GM12878 (cell line): ENCODE measurements around the gene SPINT1. TPM values are rescaled to one million over a fixed set of nuclear protein-coding genes. Genes with fewer than 3 reads are reported as not detected.

ENCODE experiments used
- ATAC-seq: fragments of 200-7000 bp; cut with Tn5 transposase; 3 replicates; pipeline ENCODE4 v1.9.1; 2020; ENCODE audit warnings: mild to moderate bottlenecking, moderate library complexity
- BruUV-seq: library from RNA; stranded (reverse); fragments of 400-500 nt; replicated peaks from 2 replicates; lab custom pipeline; 2021; lab: Mats Ljungman, UMichigan
- CTCF ChIA-PET: fragments of 300-600 bp; sonication (Branson Sonifier 250); formaldehyde crosslinking; extraction: SDS; loops from one replicate; lab custom pipeline; 2021; ENCODE audit warnings: inconsistent platforms; lab: Yijun Ruan, JAX
- POLR2A ChIA-PET: fragments of 350-600 bp; formaldehyde crosslinking; extraction: SDS; loops from one replicate; lab custom pipeline; 2021; ENCODE audit warnings: inconsistent platforms; lab: Charles Lee
- RAD21 ChIA-PET: fragments of 300-600 bp; sonication (Branson Sonifier 250); formaldehyde crosslinking; loops from one replicate; lab custom pipeline; 2023; ENCODE audit warnings: antibody characterized with exemption; ENCODE audit not compliant: unreplicated experiment; lab: Charles Lee
- SMC1A ChIA-PET: fragments of 300-600 bp; sonication (Branson Sonifier 250); formaldehyde crosslinking; loops from one replicate; lab custom pipeline; 2023; ENCODE audit not compliant: unreplicated experiment, uncharacterized antibody; lab: Charles Lee
- DNase-seq: peaks from one replicate; pipeline ENCODE4 v3.0.0-alpha.2; 2011; ENCODE audit warnings: low read depth, low spot score
- FAIRE-seq: peaks from 3 replicates; lab custom pipeline; 2011; peaks lifted over from hg19 to GRCh38; lab: Jason Lieb, UNC
- H2AFZ ChIP-seq: 2 replicates; pipeline ENCODE4 v1.6.0; 2011; ENCODE audit warnings: low read depth, low read length, control low read depth; ENCODE audit not compliant: control insufficient read depth
- H3K27ac ChIP-seq: 2 replicates; pipeline ENCODE4 v1.5.1; 2011; ENCODE audit warnings: control low read depth; ENCODE audit not compliant: control insufficient read depth, insufficient read depth
- H3K27me3 ChIP-seq, 2 experiments: replicated peaks in 1 of 2; 2 replicates each; pipeline versions ENCODE4 v1.6.0 to v1.6.1; 2011; ENCODE audit warnings: low read length in 1 of 2; ENCODE audit not compliant: control insufficient read depth in 2 of 2, insufficient read depth in 2 of 2
- H3K36me3 ChIP-seq, 2 experiments: 2 replicates each; pipeline ENCODE4 v1.5.1; 2011; ENCODE audit warnings: low read length in 1 of 2; ENCODE audit not compliant: control insufficient read depth in 2 of 2, insufficient read depth in 2 of 2
- H3K4me1 ChIP-seq: 2 replicates; pipeline ENCODE4 v1.6.1; 2011; ENCODE audit warnings: mild to moderate bottlenecking, low read length, moderate library complexity, mixed read lengths; ENCODE audit not compliant: control insufficient read depth, insufficient read depth
- H3K4me2 ChIP-seq: 2 replicates; pipeline ENCODE4 v1.6.0; 2011; ENCODE audit warnings: control low read depth; ENCODE audit not compliant: control insufficient read depth, insufficient read depth
- H3K4me3 ChIP-seq: fragments of 200-600 bp; sonication (generic); 2 replicates; pipeline ENCODE4 v1.5.1; 2016
- H3K79me2 ChIP-seq: 2 replicates; pipeline ENCODE4 v1.6.0; 2011; ENCODE audit warnings: low read length; ENCODE audit not compliant: control insufficient read depth, insufficient read depth
- H3K9ac ChIP-seq: 2 replicates; pipeline ENCODE4 v1.8.0; 2011; ENCODE audit warnings: low read length, control low read depth, mixed read lengths; ENCODE audit not compliant: control insufficient read depth, insufficient read depth
- H3K9me3 ChIP-seq: replicated peaks from 3 replicates; pipeline ENCODE4 v1.5.1; 2011; ENCODE audit warnings: mild to moderate bottlenecking, low read length; ENCODE audit not compliant: control insufficient read depth, insufficient read depth
- H4K20me1 ChIP-seq: 2 replicates; pipeline ENCODE4 v1.6.0; 2011; ENCODE audit not compliant: control insufficient read depth, insufficient read depth
- BHLHE40 ChIP-seq, 2 experiments: fragments of 450-650 bp in 1 of 2; IDR thresholded peaks; 2 replicates each; pipeline ENCODE4 v1.6.1; 2011 to 2017; ENCODE audit warnings: low read depth in 2 of 2, borderline replicate concordance in 1 of 2, improper control_type of control experiment in 1 of 2, low read length in 1 of 2, mild to moderate bottlenecking in 1 of 2
- EGR1 ChIP-seq, 2 experiments: IDR thresholded peaks; 1 replicate in 1 of 2; 2 replicates in 1 of 2; pipeline ENCODE4 v1.6.1; 2011 to 2012; ENCODE audit warnings: low read depth in 2 of 2, low read length in 2 of 2, borderline replicate concordance in 1 of 2, mild to moderate bottlenecking in 1 of 2, moderate library complexity in 1 of 2
- HCFC1 ChIP-seq: fragments of 150-350 bp; IDR thresholded peaks from 2 replicates; pipeline ENCODE4 v1.6.1; 2014; ENCODE audit warnings: low read length
- IKZF2 ChIP-seq, 2 experiments: fragments of 450-650 bp; IDR thresholded peaks; 2 replicates each; pipeline ENCODE4 v1.6.1; 2017; ENCODE audit warnings: mild to moderate bottlenecking in 2 of 2, moderate library complexity in 2 of 2
- LARP7 ChIP-seq: fragments of 450-650 bp; IDR thresholded peaks from 2 replicates; pipeline ENCODE4 v1.6.1; 2017; ENCODE audit warnings: mild to moderate bottlenecking
- MXI1 ChIP-seq: fragments of 150-350 bp; IDR thresholded peaks from 2 replicates; pipeline ENCODE4 v1.6.1; 2011; ENCODE audit warnings: low read depth, mild to moderate bottlenecking, inconsistent platforms, low read length, improper control_type of control experiment
- POLR2AphosphoS5 ChIP-seq: IDR thresholded peaks from 2 replicates; pipeline ENCODE4 v1.6.1; 2011; ENCODE audit warnings: mild to moderate bottlenecking, low read length, inconsistent platforms
- STAT1 ChIP-seq: fragments of 450-650 bp; conservative IDR thresholded peaks from 2 replicates; pipeline ENCODE4 v1.6.1; 2014; ENCODE audit warnings: antibody characterized with exemption, mild to moderate bottlenecking
- TCF3 ChIP-seq: IDR thresholded peaks from 2 replicates; pipeline ENCODE4 v1.6.1; 2012; ENCODE audit warnings: low read depth, mild to moderate bottlenecking, low read length, borderline replicate concordance; ENCODE audit not compliant: insufficient read depth
- ZNF24 ChIP-seq: fragments of 450-650 bp; IDR thresholded peaks from 2 replicates; pipeline ENCODE4 v1.6.1; 2017; ENCODE audit warnings: antibody characterized with exemption, mild to moderate bottlenecking
- WGBS: methylation state at CpG from one replicate; pipeline ENCODE4 v1.1.6; 2016; ENCODE audit warnings: low lambda C conversion rate; ENCODE audit not compliant: insufficient replicate concordance, insufficient coverage; ENCODE audit errors: missing lambda C conversion rate; 5-methylcytosine and 5-hydroxymethylcytosine counted together
- in situ Hi-C: fragments of 300-500 bp; cut with MboI; formaldehyde crosslinking; loops from 9 replicates; pipeline ENCODE4 v1.14.3; 2018; ENCODE audit warnings: mixed read lengths
- intact Hi-C: fragments of 100-400 bp; cut with micrococcal nuclease; formaldehyde crosslinking; loops from one replicate; pipeline ENCODE4 v1.14.2; 2022; ENCODE audit not compliant: unreplicated experiment
- polyA plus RNA-seq, 11 experiments: library from polyadenylated mRNA; depleted of rRNA in 4 of 11; unstranded in 6 of 11; stranded (reverse) in 5 of 11; fragments of >200 nt; fragmentation: Nextera tagmentation in 4 of 11; fragmentation: Illumina TruSeq in 1 of 11; extraction: Ambion mirVana in 4 of 11; extraction: Trizol in 1 of 11; gene quantifications; 1 replicate in 1 of 11; 2 replicates in 10 of 11; pipeline versions ENCODE4 v1.2.1 to v1.2.3, GENCODE V29; 2011 to 2016; ENCODE audit warnings: inconsistent platforms in 2 of 11, missing spikeins in 2 of 11, low read depth in 1 of 11
- total RNA-seq, 4 experiments: library from RNA; depleted of rRNA in 3 of 4; stranded (reverse); fragments of >200 nt in 3 of 4; fragmentation: Illumina TruSeq in 1 of 4; extraction: Trizol in 1 of 4; gene quantifications; 2 replicates each; pipeline versions ENCODE4 v1.2.1 to v1.2.3, GENCODE V29; 2013 to 2021
- TF ChIP-seq, protein P1 (sequence below): fragments of 450-650 bp; IDR thresholded peaks from 2 replicates; pipeline ENCODE4 v1.6.1; 2018; ENCODE audit warnings: mild to moderate bottlenecking, low read depth, moderate library complexity; ENCODE audit not compliant: partially characterized antibody
- TF ChIP-seq, protein P2 (sequence below): IDR thresholded peaks from 2 replicates; pipeline ENCODE4 v1.6.1; 2012; ENCODE audit warnings: low read depth, low read length, improper control_type of control experiment
- TF ChIP-seq, protein P3 (sequence below): fragments of 450-650 bp; IDR thresholded peaks from 2 replicates; pipeline ENCODE4 v1.6.1; 2017; ENCODE audit warnings: mild to moderate bottlenecking, moderate library complexity
- TF ChIP-seq, protein P4 (sequence below): IDR thresholded peaks from 2 replicates; pipeline ENCODE4 v1.6.1; 2012; ENCODE audit warnings: low read depth, low read length, improper control_type of control experiment

SPINT1 gene
- total and polyA plus RNA-seq, 10 of the 15 experiments (the other 5 are each of a cell fraction or from before 2014, with no cell fraction given), result 3.5 to 28.6 (median 10.2) TPM

DNA sequence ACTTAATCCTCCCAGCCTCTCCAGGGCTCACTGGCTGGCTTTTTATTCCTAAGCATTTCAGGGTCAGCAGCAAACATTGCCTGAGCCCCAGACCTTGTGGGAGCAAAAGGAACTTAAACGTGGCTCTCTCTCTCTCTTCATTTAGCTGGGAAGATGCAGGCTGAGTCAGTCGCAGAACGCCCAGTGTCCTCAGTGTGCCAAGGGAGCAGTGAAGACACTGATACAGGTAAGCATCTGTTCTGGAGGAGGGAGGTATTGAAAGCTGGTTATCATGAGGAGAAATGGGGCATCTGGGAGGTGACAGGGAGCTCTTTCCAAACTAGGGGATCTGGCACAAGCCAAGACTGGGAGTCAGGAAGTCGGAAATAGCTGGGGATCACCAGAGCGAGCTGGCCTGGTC lies 25.8 kb downstream of the SPINT1 start:
- no TSS peak for BruUV-seq
- POLR2A ChIA-PET, result interaction anchor here (0.6 to 9.5 kb wide), 6 partner anchors 11 to 556 kb away, joined by 3 to 220 read pairs (median 62); partner anchors contain the start of genes SPINT1 and VPS18
- no peak for TF ChIP-seq STAT1
- no peak for TF ChIP-seq EGR1 (IDR thresholded peaks at IDR 0.05; ENCODE audit: borderline replicate concordance in 1 of 2, low read depth in 2 of 2, low read length in 2 of 2)
- TF ChIP-seq MXI1, result no peak
- no peak for TF ChIP-seq TCF3
- no peak for TF ChIP-seq POLR2AphosphoS5
- TF ChIP-seq IKZF2 (IDR thresholded peaks at IDR 0.05), result no peak
- no peak for TF ChIP-seq HCFC1
- TF ChIP-seq BHLHE40 (IDR thresholded peaks at IDR 0.05; ENCODE audit: borderline replicate concordance in 1 of 2, low read depth in 2 of 2, low read length in 1 of 2), result no peak
- TF ChIP-seq, protein P1, sequence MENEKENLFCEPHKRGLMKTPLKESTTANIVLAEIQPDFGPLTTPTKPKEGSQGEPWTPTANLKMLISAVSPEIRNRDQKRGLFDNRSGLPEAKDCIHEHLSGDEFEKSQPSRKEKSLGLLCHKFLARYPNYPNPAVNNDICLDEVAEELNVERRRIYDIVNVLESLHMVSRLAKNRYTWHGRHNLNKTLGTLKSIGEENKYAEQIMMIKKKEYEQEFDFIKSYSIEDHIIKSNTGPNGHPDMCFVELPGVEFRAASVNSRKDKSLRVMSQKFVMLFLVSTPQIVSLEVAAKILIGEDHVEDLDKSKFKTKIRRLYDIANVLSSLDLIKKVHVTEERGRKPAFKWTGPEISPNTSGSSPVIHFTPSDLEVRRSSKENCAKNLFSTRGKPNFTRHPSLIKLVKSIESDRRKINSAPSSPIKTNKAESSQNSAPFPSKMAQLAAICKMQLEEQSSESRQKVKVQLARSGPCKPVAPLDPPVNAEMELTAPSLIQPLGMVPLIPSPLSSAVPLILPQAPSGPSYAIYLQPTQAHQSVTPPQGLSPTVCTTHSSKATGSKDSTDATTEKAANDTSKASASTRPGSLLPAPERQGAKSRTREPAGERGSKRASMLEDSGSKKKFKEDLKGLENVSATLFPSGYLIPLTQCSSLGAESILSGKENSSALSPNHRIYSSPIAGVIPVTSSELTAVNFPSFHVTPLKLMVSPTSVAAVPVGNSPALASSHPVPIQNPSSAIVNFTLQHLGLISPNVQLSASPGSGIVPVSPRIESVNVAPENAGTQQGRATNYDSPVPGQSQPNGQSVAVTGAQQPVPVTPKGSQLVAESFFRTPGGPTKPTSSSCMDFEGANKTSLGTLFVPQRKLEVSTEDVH, result no peak
- TF ChIP-seq ZNF24, result no peak
- no peak for TF ChIP-seq LARP7
- TF ChIP-seq, protein P2, sequence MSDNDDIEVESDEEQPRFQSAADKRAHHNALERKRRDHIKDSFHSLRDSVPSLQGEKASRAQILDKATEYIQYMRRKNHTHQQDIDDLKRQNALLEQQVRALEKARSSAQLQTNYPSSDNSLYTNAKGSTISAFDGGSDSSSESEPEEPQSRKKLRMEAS, result no peak
- TF ChIP-seq, protein P3, sequence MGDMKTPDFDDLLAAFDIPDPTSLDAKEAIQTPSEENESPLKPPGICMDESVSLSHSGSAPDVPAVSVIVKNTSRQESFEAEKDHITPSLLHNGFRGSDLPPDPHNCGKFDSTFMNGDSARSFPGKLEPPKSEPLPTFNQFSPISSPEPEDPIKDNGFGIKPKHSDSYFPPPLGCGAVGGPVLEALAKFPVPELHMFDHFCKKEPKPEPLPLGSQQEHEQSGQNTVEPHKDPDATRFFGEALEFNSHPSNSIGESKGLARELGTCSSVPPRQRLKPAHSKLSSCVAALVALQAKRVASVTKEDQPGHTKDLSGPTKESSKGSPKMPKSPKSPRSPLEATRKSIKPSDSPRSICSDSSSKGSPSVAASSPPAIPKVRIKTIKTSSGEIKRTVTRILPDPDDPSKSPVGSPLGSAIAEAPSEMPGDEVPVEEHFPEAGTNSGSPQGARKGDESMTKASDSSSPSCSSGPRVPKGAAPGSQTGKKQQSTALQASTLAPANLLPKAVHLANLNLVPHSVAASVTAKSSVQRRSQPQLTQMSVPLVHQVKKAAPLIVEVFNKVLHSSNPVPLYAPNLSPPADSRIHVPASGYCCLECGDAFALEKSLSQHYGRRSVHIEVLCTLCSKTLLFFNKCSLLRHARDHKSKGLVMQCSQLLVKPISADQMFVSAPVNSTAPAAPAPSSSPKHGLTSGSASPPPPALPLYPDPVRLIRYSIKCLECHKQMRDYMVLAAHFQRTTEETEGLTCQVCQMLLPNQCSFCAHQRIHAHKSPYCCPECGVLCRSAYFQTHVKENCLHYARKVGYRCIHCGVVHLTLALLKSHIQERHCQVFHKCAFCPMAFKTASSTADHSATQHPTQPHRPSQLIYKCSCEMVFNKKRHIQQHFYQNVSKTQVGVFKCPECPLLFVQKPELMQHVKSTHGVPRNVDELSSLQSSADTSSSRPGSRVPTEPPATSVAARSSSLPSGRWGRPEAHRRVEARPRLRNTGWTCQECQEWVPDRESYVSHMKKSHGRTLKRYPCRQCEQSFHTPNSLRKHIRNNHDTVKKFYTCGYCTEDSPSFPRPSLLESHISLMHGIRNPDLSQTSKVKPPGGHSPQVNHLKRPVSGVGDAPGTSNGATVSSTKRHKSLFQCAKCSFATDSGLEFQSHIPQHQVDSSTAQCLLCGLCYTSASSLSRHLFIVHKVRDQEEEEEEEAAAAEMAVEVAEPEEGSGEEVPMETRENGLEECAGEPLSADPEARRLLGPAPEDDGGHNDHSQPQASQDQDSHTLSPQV, result no peak
- TF ChIP-seq, protein P4, sequence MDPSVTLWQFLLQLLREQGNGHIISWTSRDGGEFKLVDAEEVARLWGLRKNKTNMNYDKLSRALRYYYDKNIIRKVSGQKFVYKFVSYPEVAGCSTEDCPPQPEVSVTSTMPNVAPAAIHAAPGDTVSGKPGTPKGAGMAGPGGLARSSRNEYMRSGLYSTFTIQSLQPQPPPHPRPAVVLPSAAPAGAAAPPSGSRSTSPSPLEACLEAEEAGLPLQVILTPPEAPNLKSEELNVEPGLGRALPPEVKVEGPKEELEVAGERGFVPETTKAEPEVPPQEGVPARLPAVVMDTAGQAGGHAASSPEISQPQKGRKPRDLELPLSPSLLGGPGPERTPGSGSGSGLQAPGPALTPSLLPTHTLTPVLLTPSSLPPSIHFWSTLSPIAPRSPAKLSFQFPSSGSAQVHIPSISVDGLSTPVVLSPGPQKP, result no peak

More for the DNA sequence above, 25.8 kb downstream of the SPINT1 start:
- Histone ChIP-seq H3K27me3 (no peaks in the 10 kb centered on the region), H2AFZ (no peak overlapping the region), H3K4me2 (no peak overlapping the region), H3K4me1 (peaks cover 30% of the 10 kb centered on the region), H3K9ac (no peak overlapping the region), H4K20me1 (no peaks in the 10 kb centered on the region), H3K36me3 (no peaks in the 10 kb centered on the region), H3K4me3 (no peak overlapping the region), H3K79me2 (peaks cover 5% of the 10 kb centered on the region), H3K9me3 (no peaks in the 10 kb centered on the region), H3K27ac (no peak overlapping the region)
- DNase-seq (no peak), ATAC-seq (no peak), FAIRE-seq (no peak)
- intact Hi-C loops (loop anchor here (10.0 kb wide), 1 partner anchor 275 kb away; the partner anchor contains the start of gene KNL1), in situ Hi-C loops (no loop called here)
- RAD21 ChIA-PET, result interaction anchor here (1.1 to 14.2 kb wide), 6 partner anchors 8 to 316 kb away, joined by 3 to 551 read pairs (median 14); partner anchors contain the start of gene VPS18
- WGBS, result 67% methylated on average over 5 of the region's 5 CpGs
- SMC1A ChIA-PET, result interaction anchor here (0.7 to 14.4 kb wide), 7 partner anchors 9 to 175 kb away, joined by 3 to 454 read pairs (median 17); partner anchors contain the start of genes RAD51 and VPS18
- CTCF ChIA-PET, result interaction anchor here (0.7 to 6.0 kb wide), 4 partner anchors 22 to 71 kb away, joined by 3 to 57 read pairs (median 19); partner anchors contain the start of gene VPS18
